ENCODE measurements around the gene BFSP2.

The BFSP2 gene

GRCh38 chr3:133413161-133414020 lies 13.5 kb downstream of the BFSP2 start:
- H3K4me1 ChIP-seq: no peaks in the 10 kb centered on the region
- H3K36me3 ChIP-seq (replicated peaks): no peaks in the 10 kb centered on the region
- H3K27me3 ChIP-seq (ENCODE audit: low read depth): peaks cover 20% of the 10 kb centered on the region
- H3K4me3 ChIP-seq: no peak overlapping the region
- in situ Hi-C loops (cut with MboI; ENCODE audit: low sequenced_read_pairs): no loop called here
- peak in 1 of 2 experiments; percentile 5 for DNase-seq (ENCODE audit: low spot score in 2 of 2)
- H3K9me3 ChIP-seq: no peaks in the 10 kb centered on the region

GRCh38 chr3:133414021-133414392 lies 14.2 kb downstream of the BFSP2 start:
- no peaks in the 10 kb centered on the region for H3K4me1 ChIP-seq
- DNase-seq (ENCODE audit: low spot score in 2 of 2): no peak
- no peaks in the 10 kb centered on the region for H3K9me3 ChIP-seq
- peaks cover 14% of the 10 kb centered on the region for H3K27me3 ChIP-seq (ENCODE audit: low read depth)
- H3K36me3 ChIP-seq (replicated peaks): no peaks in the 10 kb centered on the region
- in situ Hi-C loops (cut with MboI; ENCODE audit: low sequenced_read_pairs): no loop called here
- no peak overlapping the region for H3K4me3 ChIP-seq

- DNase-seq (ENCODE audit: low spot score in 2 of 2): no peak
- no peaks in the 10 kb centered on the region for H3K9me3 ChIP-seq
- in situ Hi-C loops (cut with MboI; ENCODE audit: low sequenced_read_pairs): no loop called here
- H3K4me1 ChIP-seq: no peaks in the 10 kb centered on the region
- no peak overlapping the region for H3K4me3 ChIP-seq
- peaks cover 3% of the 10 kb centered on the region; the same call in 1 of the 2 replicates for H3K27me3 ChIP-seq (ENCODE audit: low read depth)
- H3K36me3 ChIP-seq (replicated peaks): no peaks in the 10 kb centered on the region
Observed at GRCh38 chr3:133418361-133418760, 18.5 kb downstream of the BFSP2 start.

GRCh38 chr3:133419151-133419909 lies 19.5 kb downstream of the BFSP2 start:
- no peaks in the 10 kb centered on the region for H3K9me3 ChIP-seq
- H3K4me1 ChIP-seq: no peaks in the 10 kb centered on the region
- H3K27me3 ChIP-seq (ENCODE audit: low read depth): peaks cover 3% of the 10 kb centered on the region; the same call in 1 of the 2 replicates
- no peak overlapping the region for H3K4me3 ChIP-seq
- in situ Hi-C loops (cut with MboI; ENCODE audit: low sequenced_read_pairs): no loop called here
- DNase-seq (ENCODE audit: low spot score in 2 of 2): no peak
- H3K36me3 ChIP-seq (replicated peaks): no peaks in the 10 kb centered on the region

GRCh38 chr3:133424937-133425869 lies 25.3 kb downstream of the BFSP2 start:
- no peak overlapping the region for H3K4me3 ChIP-seq
- in situ Hi-C loops (cut with MboI; ENCODE audit: low sequenced_read_pairs): no loop called here
- DNase-seq (ENCODE audit: low spot score in 2 of 2): no peak
- H3K27me3 ChIP-seq (ENCODE audit: low read depth): peaks cover 3% of the 10 kb centered on the region; the same call in 1 of the 2 replicates
- no peaks in the 10 kb centered on the region for H3K36me3 ChIP-seq (replicated peaks)
- H3K4me1 ChIP-seq: no peaks in the 10 kb centered on the region
- H3K9me3 ChIP-seq: no peaks in the 10 kb centered on the region

- DNase-seq (ENCODE audit: low spot score in 2 of 2): no peak
- H3K4me3 ChIP-seq: no peak overlapping the region
- in situ Hi-C loops (cut with MboI; ENCODE audit: low sequenced_read_pairs): no loop called here
- peaks cover 3% of the 10 kb centered on the region; the same call in 1 of the 2 replicates for H3K27me3 ChIP-seq (ENCODE audit: low read depth)
- no peaks in the 10 kb centered on the region for H3K9me3 ChIP-seq
- H3K36me3 ChIP-seq (replicated peaks): no peaks in the 10 kb centered on the region
- no peaks in the 10 kb centered on the region for H3K4me1 ChIP-seq
Observed at GRCh38 chr3:133425898-133426297, 26.0 kb downstream of the BFSP2 start.

GRCh38 chr3:133426721-133427120 lies 26.9 kb downstream of the BFSP2 start:
- H3K27me3 ChIP-seq (ENCODE audit: low read depth): peaks cover 3% of the 10 kb centered on the region; the same call in 1 of the 2 replicates
- no peak overlapping the region for H3K4me3 ChIP-seq
- H3K36me3 ChIP-seq (replicated peaks): no peaks in the 10 kb centered on the region
- no peaks in the 10 kb centered on the region for H3K9me3 ChIP-seq
- no peaks in the 10 kb centered on the region for H3K4me1 ChIP-seq
- no peak for DNase-seq (ENCODE audit: low spot score in 2 of 2)
- in situ Hi-C loops (cut with MboI; ENCODE audit: low sequenced_read_pairs): no loop called here

GRCh38 chr3:133428552-133428951 lies 28.7 kb downstream of the BFSP2 start:
- Histone ChIP-seq H3K27me3 (ENCODE audit: low read depth) (no peaks in the 10 kb centered on the region), H3K4me1 (no peaks in the 10 kb centered on the region), H3K9me3 (no peaks in the 10 kb centered on the region), H3K4me3 (no peak overlapping the region), H3K36me3 (replicated peaks) (no peaks in the 10 kb centered on the region)
- in situ Hi-C loops (cut with MboI; ENCODE audit: low sequenced_read_pairs): no loop called here
- DNase-seq (ENCODE audit: low spot score in 2 of 2): no peak

- in situ Hi-C loops (cut with MboI; ENCODE audit: low sequenced_read_pairs): no loop called here
- H3K36me3 ChIP-seq (replicated peaks): no peaks in the 10 kb centered on the region
- no peaks in the 10 kb centered on the region for H3K9me3 ChIP-seq
Observed at GRCh38 chr3:133429063-133429462, 29.2 kb downstream of the BFSP2 start.

GRCh38 chr3:133439563-133439962 lies 39.7 kb downstream of the BFSP2 start:
- no peak for DNase-seq (ENCODE audit: low spot score in 2 of 2)
- in situ Hi-C loops (cut with MboI; ENCODE audit: low sequenced_read_pairs): no loop called here
- Histone ChIP-seq H3K27me3 (ENCODE audit: low read depth) (no peaks in the 10 kb centered on the region), H3K4me1 (no peaks in the 10 kb centered on the region), H3K9me3 (no peaks in the 10 kb centered on the region; the same call in 1 of the 2 replicates), H3K4me3 (no peak overlapping the region), H3K36me3 (replicated peaks) (no peaks in the 10 kb centered on the region)

More at GRCh38 chr3:133429063-133429462, 29.2 kb downstream of the BFSP2 start:
- H3K27me3 ChIP-seq (ENCODE audit: low read depth): no peaks in the 10 kb centered on the region
- no peak for DNase-seq (ENCODE audit: low spot score in 2 of 2)
- no peaks in the 10 kb centered on the region for H3K4me1 ChIP-seq
- no peak overlapping the region for H3K4me3 ChIP-seq

GRCh38 chr3:133440652-133441051 lies 40.8 kb downstream of the BFSP2 start:
- Histone ChIP-seq H3K9me3 (no peaks in the 10 kb centered on the region; the same call in 1 of the 2 replicates), H3K4me3 (no peak overlapping the region), H3K27me3 (ENCODE audit: low read depth) (no peaks in the 10 kb centered on the region), H3K36me3 (replicated peaks) (no peaks in the 10 kb centered on the region), H3K4me1 (no peaks in the 10 kb centered on the region)
- in situ Hi-C loops (cut with MboI; ENCODE audit: low sequenced_read_pairs): no loop called here
- DNase-seq (ENCODE audit: low spot score in 2 of 2): no peak

GRCh38 chr3:133441867-133442270 lies 42.0 kb downstream of the BFSP2 start:
- H3K4me3 ChIP-seq: no peak overlapping the region
- in situ Hi-C loops (cut with MboI; ENCODE audit: low sequenced_read_pairs): no loop called here
- DNase-seq (ENCODE audit: low spot score in 2 of 2): no peak
- H3K36me3 ChIP-seq (replicated peaks): no peaks in the 10 kb centered on the region
- H3K9me3 ChIP-seq: no peaks in the 10 kb centered on the region; the same call in 1 of the 2 replicates
- no peaks in the 10 kb centered on the region for H3K27me3 ChIP-seq (ENCODE audit: low read depth)
- no peaks in the 10 kb centered on the region for H3K4me1 ChIP-seq

GRCh38 chr3:133442518-133442917 lies 42.7 kb downstream of the BFSP2 start:
- no peak for DNase-seq (ENCODE audit: low spot score in 2 of 2)
- Histone ChIP-seq H3K9me3 (no peaks in the 10 kb centered on the region; the same call in 1 of the 2 replicates), H3K36me3 (replicated peaks) (no peaks in the 10 kb centered on the region), H3K27me3 (ENCODE audit: low read depth) (no peaks in the 10 kb centered on the region), H3K4me3 (no peak overlapping the region), H3K4me1 (no peaks in the 10 kb centered on the region)
- in situ Hi-C loops (cut with MboI; ENCODE audit: low sequenced_read_pairs): no loop called here
